ENCODE measurements around the gene IL1RAPL1. TPM values are rescaled to one million over a fixed set of nuclear protein-coding genes. Genes with fewer than 3 reads are reported as not detected.

IL1RAPL1 gene
- total and polyA plus RNA-seq, 2 donors (not counting 3 experiments of a cell fraction or from before 2014, with no cell fraction given): 0.79 to 1.3 TPM

DNA sequence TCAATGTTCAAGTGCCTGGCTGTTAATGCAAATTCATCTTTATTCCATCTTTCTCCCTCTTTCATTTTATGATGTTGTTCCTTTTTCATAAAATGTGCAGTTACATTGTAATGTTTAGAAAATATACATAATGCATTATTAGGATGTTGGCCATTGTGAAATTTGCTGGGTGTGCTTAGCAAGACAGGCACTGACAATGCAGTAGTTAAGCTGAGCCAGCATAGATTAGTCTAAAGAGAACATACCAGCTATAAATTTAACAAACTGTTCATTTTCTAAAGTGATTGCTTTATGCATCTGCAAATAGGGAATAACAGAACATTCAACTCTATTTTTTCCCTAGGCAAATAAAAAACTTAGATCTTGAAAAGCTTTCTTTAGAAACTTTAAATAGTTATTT is 436.0 kb downstream of the IL1RAPL1 start:
- no peak overlapping the region for H3K27ac ChIP-seq (ENCODE audit: insufficient read depth, low read depth, low read length)
- H4K20me1 ChIP-seq (replicated peaks; ENCODE audit: control insufficient read depth, extremely low read depth, insufficient read depth, low read length): no peaks in the 10 kb centered on the region
- no peak overlapping the region for H3K4me2 ChIP-seq (ENCODE audit: insufficient read depth, low read length)
- H3K4me3 ChIP-seq (replicated peaks in 1 of 3; ENCODE audit: insufficient read depth in 1 of 3, low read depth in 1 of 3, low read length in 3 of 3): no peak overlapping the region
- no peak overlapping the region for H3K9ac ChIP-seq (replicated peaks; ENCODE audit: extremely low read depth, insufficient read depth, low read length)
- no peak for TF ChIP-seq FOS (IDR thresholded peaks at IDR 0.05; ENCODE audit: borderline replicate concordance, insufficient read depth, low read length)
- TF ChIP-seq POLR2A (IDR thresholded peaks at IDR 0.05; ENCODE audit: low read depth, low read length): no peak
- TF ChIP-seq MYC (IDR thresholded peaks at IDR 0.05; ENCODE audit: low read depth, low read length): no peak
- no TSS peak for BruUV-seq (replicated peaks)
- H3K27me3 ChIP-seq (ENCODE audit: control insufficient read depth in 2 of 2, insufficient read depth in 2 of 2, low read length in 2 of 2): no peaks in the 10 kb centered on the region
- CTCF ChIA-PET: no interaction called here
- POLR2A ChIA-PET: no interaction called here
- no peaks in the 10 kb centered on the region for H3K79me2 ChIP-seq (ENCODE audit: control insufficient read depth, insufficient read depth, low read length)
- no peaks in the 10 kb centered on the region for H3K4me1 ChIP-seq (ENCODE audit: control insufficient read depth, extremely low read depth, insufficient read depth, low read length)
- no peaks in the 10 kb centered on the region for H3K9me1 ChIP-seq (replicated peaks; ENCODE audit: control insufficient read depth, extremely low read depth, insufficient read depth, low read length)
- no peaks in the 10 kb centered on the region for H3K36me3 ChIP-seq (ENCODE audit: control insufficient read depth in 2 of 2, extremely low read depth in 1 of 2, insufficient read depth in 2 of 2, low read length in 2 of 2)
- no peak overlapping the region for H2AFZ ChIP-seq (ENCODE audit: low read depth, low read length)
- intact Hi-C loops (cut with micrococcal nuclease) (no loop called here), dilution Hi-C loops (cut with MboI; ENCODE audit: extremely low pct_ligation_motif_present, low sequenced_read_pairs) (no loop called here)
- FAIRE-seq (no peak), DNase-seq (ENCODE audit: low read depth, low spot score) (no peak)
- no peaks in the 10 kb centered on the region for H3K9me3 ChIP-seq (replicated peaks; ENCODE audit: control insufficient read depth, insufficient read depth, low read length)

DNA sequence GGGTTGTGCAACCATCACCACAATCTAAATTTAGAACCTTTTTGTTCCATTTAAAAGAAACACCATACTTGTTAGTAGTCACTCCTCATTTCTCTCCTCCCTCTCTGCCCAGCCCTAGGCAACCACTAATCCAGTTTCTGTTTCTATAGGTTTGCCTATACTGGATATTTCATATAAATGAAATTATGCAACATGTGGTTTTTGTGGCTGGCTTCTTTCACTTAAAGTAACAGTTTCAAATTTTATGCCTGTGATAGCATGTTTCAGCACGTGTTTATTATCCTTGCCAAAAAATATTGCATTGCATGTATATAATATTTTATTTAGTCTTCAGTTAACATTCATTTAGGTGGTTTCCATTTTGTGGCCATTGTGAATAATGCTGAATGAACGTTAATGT is 437.6 kb downstream of the IL1RAPL1 start:
- FAIRE-seq: no peak
- dilution Hi-C loops (cut with MboI; ENCODE audit: extremely low pct_ligation_motif_present, low sequenced_read_pairs): no loop called here

More for the DNA sequence above, 437.6 kb downstream of the IL1RAPL1 start:
- H4K20me1 ChIP-seq (replicated peaks; ENCODE audit: control insufficient read depth, extremely low read depth, insufficient read depth, low read length): no peaks in the 10 kb centered on the region
- no peak overlapping the region for H3K27ac ChIP-seq (ENCODE audit: insufficient read depth, low read depth, low read length)
- BruUV-seq (replicated peaks): no TSS peak
- no peak overlapping the region for H3K4me3 ChIP-seq (replicated peaks in 1 of 3; ENCODE audit: insufficient read depth in 1 of 3, low read depth in 1 of 3, low read length in 3 of 3)
- H2AFZ ChIP-seq (ENCODE audit: low read depth, low read length): no peak overlapping the region
- no peak overlapping the region for H3K4me2 ChIP-seq (ENCODE audit: insufficient read depth, low read length)
- H3K36me3 ChIP-seq (ENCODE audit: control insufficient read depth in 2 of 2, extremely low read depth in 1 of 2, insufficient read depth in 2 of 2, low read length in 2 of 2): no peaks in the 10 kb centered on the region
- no peaks in the 10 kb centered on the region for H3K27me3 ChIP-seq (ENCODE audit: control insufficient read depth in 2 of 2, insufficient read depth in 2 of 2, low read length in 2 of 2)
- no peaks in the 10 kb centered on the region for H3K79me2 ChIP-seq (ENCODE audit: control insufficient read depth, insufficient read depth, low read length)
- H3K9me1 ChIP-seq (replicated peaks; ENCODE audit: control insufficient read depth, extremely low read depth, insufficient read depth, low read length): no peaks in the 10 kb centered on the region
- DNase-seq (ENCODE audit: low read depth, low spot score): no peak
- no peaks in the 10 kb centered on the region for H3K9me3 ChIP-seq (replicated peaks; ENCODE audit: control insufficient read depth, insufficient read depth, low read length)
- ChIA-PET CTCF (no interaction called here), POLR2A (no interaction called here)
- no peaks in the 10 kb centered on the region for H3K4me1 ChIP-seq (ENCODE audit: control insufficient read depth, extremely low read depth, insufficient read depth, low read length)
- intact Hi-C loops (cut with micrococcal nuclease): no loop called here
- H3K9ac ChIP-seq (replicated peaks; ENCODE audit: extremely low read depth, insufficient read depth, low read length): no peak overlapping the region
- TF ChIP-seq JUN (IDR thresholded peaks at IDR 0.05; ENCODE audit: borderline replicate concordance, insufficient read depth, insufficient read length, low read depth): no peak
- TF ChIP-seq MYC (IDR thresholded peaks at IDR 0.05; ENCODE audit: low read depth, low read length): no peak
- no peak for TF ChIP-seq EZH2 (IDR thresholded peaks at IDR 0.05; ENCODE audit: borderline replicate concordance, low read depth, low read length, severe bottlenecking)
- no peak for TF ChIP-seq POLR2A (IDR thresholded peaks at IDR 0.05; ENCODE audit: low read depth, low read length)

Data from endothelial cell of umbilical vein (primary cell).